SK-N-SH (cell line): Measurements from ENCODE around the gene SLC1A2. TPM values are rescaled to one million over a fixed set of nuclear protein-coding genes. Genes with fewer than 3 reads are reported as not detected.
A peak's percentile ranks its signal among the peaks of the same experiment; 100 is the strongest.

Experiments used
- CTCF ChIA-PET: fragments of 300-600, 350-600 bp; formaldehyde crosslinking; extraction: SDS; loops from one replicate; lab custom pipeline; 2021; lab: Yijun Ruan, JAX
- POLR2A ChIA-PET: fragments of 350-600 bp; sonication (Branson Sonifier 250); formaldehyde crosslinking; extraction: SDS; loops from one replicate; lab custom pipeline; 2020; ENCODE audit warnings: antibody characterized with exemption, inconsistent platforms; lab: Yijun Ruan, JAX
- DNase-seq: peaks from one replicate; pipeline ENCODE4 v3.0.0; 2012
- H2AFZ ChIP-seq: fragments of 200-600 bp; sonication (generic); 2 replicates; pipeline ENCODE4 v1.8.1; 2016; ENCODE audit warnings: antibody characterized with exemption, mild to moderate bottlenecking, low read depth
- H3F3A ChIP-seq: fragments of 200-600 bp; sonication (generic); replicated peaks from 2 replicates; pipeline ENCODE3; 2016; ENCODE audit warnings: antibody characterized with exemption, mild to moderate bottlenecking; ENCODE audit not compliant: insufficient read depth
- H3K27ac ChIP-seq, 2 experiments: fragments of 200-500 bp in 1 of 2; fragments of 200-600 bp in 1 of 2; sonication (Bioruptor generic) in 1 of 2; sonication (generic), shearing (Covaris generic) in 1 of 2; 2 replicates each; pipeline versions ENCODE4 v1.5.1 to v1.6.1; 2014 to 2016; ENCODE audit warnings: low read depth in 2 of 2, inconsistent platforms in 1 of 2, low read length in 1 of 2, mild to moderate bottlenecking in 1 of 2, mixed read lengths in 1 of 2
- H3K27me3 ChIP-seq: fragments of 200-600 bp; sonication (generic), shearing (Covaris generic); 2 replicates; pipeline ENCODE4 v1.6.1; 2016; ENCODE audit warnings: mixed run types; ENCODE audit not compliant: insufficient read depth
- H3K36me3 ChIP-seq, 2 experiments: fragments of 200-500 bp in 1 of 2; fragments of 200-600 bp in 1 of 2; sonication (Bioruptor generic) in 1 of 2; sonication (generic) in 1 of 2; replicated peaks in 1 of 2; 2 replicates each; pipeline versions ENCODE3 to v1.5.1; 2014 to 2016; ENCODE audit warnings: low read length in 1 of 2, mild to moderate bottlenecking in 1 of 2; ENCODE audit not compliant: insufficient read depth in 2 of 2, control insufficient read depth in 1 of 2
- H3K4me1 ChIP-seq, 2 experiments: fragments of 200-500 bp in 1 of 2; fragments of 200-600 bp in 1 of 2; sonication (Bioruptor generic) in 1 of 2; sonication (generic), shearing (Covaris generic) in 1 of 2; 2 replicates each; pipeline versions ENCODE4 v1.5.1 to v1.6.1; 2014 to 2016; ENCODE audit warnings: low read depth in 1 of 2, low read length in 1 of 2, mixed run types in 1 of 2; ENCODE audit not compliant: insufficient read depth in 2 of 2, control insufficient read depth in 1 of 2
- H3K4me2 ChIP-seq: fragments of 200-600 bp; sonication (generic), shearing (Covaris generic); 2 replicates; pipeline ENCODE4 v1.6.1; 2017; ENCODE audit warnings: mixed run types
- H3K4me3 ChIP-seq, 2 experiments: fragments of 200-500 bp in 1 of 2; fragments of 200-600 bp in 1 of 2; sonication (Bioruptor generic) in 1 of 2; sonication (generic), shearing (Covaris generic) in 1 of 2; 2 replicates each; pipeline versions ENCODE4 v1.5.1 to v1.8.1; 2014 to 2016; ENCODE audit warnings: low read depth in 2 of 2, inconsistent platforms in 1 of 2, low read length in 1 of 2, mild to moderate bottlenecking in 1 of 2, mixed read lengths in 1 of 2, moderate library complexity in 1 of 2
- H3K79me2 ChIP-seq: fragments of 200-600 bp; sonication (generic); 2 replicates; pipeline ENCODE4 v1.8.1; 2017; ENCODE audit warnings: mild to moderate bottlenecking; ENCODE audit not compliant: insufficient read depth
- H3K9ac ChIP-seq: fragments of 200-600 bp; sonication (generic); 2 replicates; pipeline ENCODE4 v1.6.1; 2017; ENCODE audit warnings: mixed run types
- H3K9me2 ChIP-seq: fragments of 200-600 bp; sonication (generic); 2 replicates; pipeline ENCODE4 v1.6.1; 2017; ENCODE audit warnings: mixed run types
- H3K9me3 ChIP-seq: fragments of 200-600 bp; sonication (generic); 2 replicates; pipeline ENCODE4 v1.6.1; 2017; ENCODE audit warnings: mixed run types, mild to moderate bottlenecking, moderate library complexity
- H4K20me1 ChIP-seq: fragments of 200-600 bp; sonication (generic); 2 replicates; pipeline ENCODE4 v1.6.1; 2017; ENCODE audit warnings: mild to moderate bottlenecking, mixed run types; ENCODE audit not compliant: insufficient read depth
- CTCF ChIP-seq: fragments of 200-600 bp; sonication (generic); IDR thresholded peaks from 2 replicates; pipeline ENCODE4 v1.6.1; 2017; ENCODE audit warnings: antibody characterized with exemption, mild to moderate bottlenecking, moderate library complexity
- FOXJ3 ChIP-seq: sonication (generic); formaldehyde crosslinking; IDR thresholded peaks from 2 replicates; pipeline ENCODE4 v1.5.1; 2020; ENCODE audit warnings: mild to moderate bottlenecking, missing genetic modification reagents
- FOXM1 ChIP-seq: IDR thresholded peaks from 2 replicates; pipeline ENCODE4 v1.4.0; 2012; ENCODE audit warnings: low read depth, mild to moderate bottlenecking
- JUND ChIP-seq: IDR thresholded peaks from 2 replicates; pipeline ENCODE4 v1.4.0; 2012
- MAX ChIP-seq: IDR thresholded peaks from 2 replicates; pipeline ENCODE4 v1.4.0; 2012; ENCODE audit warnings: low read depth
- NFIC ChIP-seq: IDR thresholded peaks from 2 replicates; pipeline ENCODE4 v1.4.0; 2012; ENCODE audit warnings: borderline replicate concordance
- PBX3 ChIP-seq: IDR thresholded peaks from 2 replicates; pipeline ENCODE4; 2012
- RAD21 ChIP-seq: IDR thresholded peaks from 2 replicates; pipeline ENCODE4 v1.6.1; 2012; ENCODE audit warnings: mild to moderate bottlenecking, low read length
- RCOR1 ChIP-seq: fragments of 150-350 bp; IDR thresholded peaks from 2 replicates; pipeline ENCODE4 v1.6.1; 2017; ENCODE audit warnings: antibody characterized with exemption, low read length
- RFX5 ChIP-seq: IDR thresholded peaks from 2 replicates; pipeline ENCODE4 v1.6.1; 2012; ENCODE audit warnings: mild to moderate bottlenecking, improper control_type of control experiment, low read length
- SIN3A ChIP-seq: IDR thresholded peaks from 2 replicates; pipeline ENCODE4 v1.6.1; 2012; ENCODE audit warnings: low read depth, mild to moderate bottlenecking, low read length, moderate library complexity, borderline replicate concordance
- SMC3 ChIP-seq: IDR thresholded peaks from 2 replicates; pipeline ENCODE4 v1.6.1; 2012; ENCODE audit warnings: low read depth, low read length, improper control_type of control experiment
- TAF1 ChIP-seq: IDR thresholded peaks from 2 replicates; pipeline ENCODE4 v1.6.1; 2012; ENCODE audit warnings: low read depth, mild to moderate bottlenecking, low read length, moderate library complexity, borderline replicate concordance
- WGBS: methylation state at CpG from one replicate; pipeline ENCODE4 v1.1.6; 2017; ENCODE audit warnings: low lambda C conversion rate; 5-methylcytosine and 5-hydroxymethylcytosine counted together
- polyA plus RNA-seq, 3 experiments: library from polyadenylated mRNA; depleted of rRNA; stranded (reverse); fragments of >200 nt; gene quantifications; 2 replicates each; pipeline ENCODE4 v1.2.3, GENCODE V29; 2012

The SLC1A2 gene
- polyA plus RNA-seq, 1 of the 3 experiments (the other 2 are of a cell fraction) = under 0.01 TPM

- peaks cover 21% of the 10 kb centered on the region for H3F3A ChIP-seq
- H3K4me3 ChIP-seq = no peak overlapping the region
- H3K4me1 ChIP-seq = peaks cover 0 to 2% of the 10 kb centered on the region in 2 experiments; a peak in 2 of 4 replicates
- no peak overlapping the region for H3K27ac ChIP-seq
- H3K79me2 ChIP-seq = no peaks in the 10 kb centered on the region
- TF ChIP-seq NFIC = no peak
- TF ChIP-seq SIN3A = no peak
- TF ChIP-seq RCOR1 = no peak
- no peak for TF ChIP-seq JUND
- no peak for TF ChIP-seq SMC3
- no peak for TF ChIP-seq FOXM1
- no peak for TF ChIP-seq MAX
- H3K9ac ChIP-seq = no peak overlapping the region
- H3K36me3 ChIP-seq = no peaks in the 10 kb centered on the region
- no peaks in the 10 kb centered on the region for H3K27me3 ChIP-seq
- no peak overlapping the region for H2AFZ ChIP-seq
- ChIA-PET CTCF (interaction anchor here (0.6 to 2.3 kb wide), 10 partner anchors 8 to 653 kb away, joined by 3 to 7 read pairs (median 3); no protein-coding TSS in a partner anchor), POLR2A (no interaction called here)
- H3K4me2 ChIP-seq = no peak overlapping the region
- 86% methylated on average over 1 of the region's 1 CpG for WGBS
- no peaks in the 10 kb centered on the region for H4K20me1 ChIP-seq
- H3K9me3 ChIP-seq = no peaks in the 10 kb centered on the region
- no peak for DNase-seq
- no peaks in the 10 kb centered on the region for H3K9me2 ChIP-seq
These were observed 180.5 kb downstream of the SLC1A2 start for GRCh38 chr11:35238882-35239281.

- H3K9me3 ChIP-seq = no peaks in the 10 kb centered on the region
- H3F3A ChIP-seq = peaks cover 29% of the 10 kb centered on the region
- CTCF ChIA-PET = interaction anchor here (0.8 to 3.6 kb wide), 15 partner anchors 9 to 652 kb away, joined by 3 to 18 read pairs (median 5); partner anchors contain the start of gene CD44
- POLR2A ChIA-PET = no interaction called here
- no peak overlapping the region for H3K9ac ChIP-seq
- no peak overlapping the region; a peak in 1 of 4 replicates for H3K27ac ChIP-seq
- peak; percentile 15 for DNase-seq
- H3K79me2 ChIP-seq = no peaks in the 10 kb centered on the region
- H3K4me1 ChIP-seq = peaks cover 0 to 2% of the 10 kb centered on the region in 2 experiments; a peak in 2 of 4 replicates
- no peaks in the 10 kb centered on the region for H3K36me3 ChIP-seq
- no peak overlapping the region for H3K4me3 ChIP-seq
- H4K20me1 ChIP-seq = no peaks in the 10 kb centered on the region
- no peak for TF ChIP-seq RFX5
- no peak for TF ChIP-seq FOXJ3
- no peak for TF ChIP-seq TAF1
- peak; percentile 78 for TF ChIP-seq RAD21
- TF ChIP-seq CTCF = peak; percentile 73
- no peak for TF ChIP-seq PBX3
- peak; percentile 69 for TF ChIP-seq SMC3
- TF ChIP-seq, all 33 proteins: peak for 3
- no peak overlapping the region for H3K4me2 ChIP-seq
- no peak overlapping the region for H2AFZ ChIP-seq
- no peaks in the 10 kb centered on the region for H3K27me3 ChIP-seq
- 78% methylated on average over 13 of the region's 15 CpGs for WGBS
- H3K9me2 ChIP-seq = no peaks in the 10 kb centered on the region
These were observed 181.3 kb downstream of the SLC1A2 start for GRCh38 chr11:35237860-35238715.
